ENCODE measurements around the gene DMPK.
"Not testable (repeated sequence)": the region's sequence is repeated elsewhere in the genome, so short reads cannot be mapped to it uniquely, and the experiment has no call there.

The DMPK gene

GRCh38 chr19:45733160-45733810 lies 49.0 kb downstream of the DMPK start, which contains the start of gene MEIOSIN:
TSS of gene MEIOSIN (plus strand) at chr19:45733439. CDS start at chr19:45735377, 1,938 bp downstream.
- DNase-seq: no peak

- peak; percentile 67 to 85 (median 78) for DNase-seq
Observed at GRCh38 chr19:45730368-45731288, 51.7 kb downstream of the DMPK start, which contains the start of gene FBXO46. TSS of gene FBXO46 (minus strand) at chr19:45730896. CDS start at chr19:45713495, 17,401 bp downstream.

GRCh38 chr19:45729800-45730290 lies 52.4 kb downstream of the DMPK start:
- DNase-seq: no peak

DNA sequence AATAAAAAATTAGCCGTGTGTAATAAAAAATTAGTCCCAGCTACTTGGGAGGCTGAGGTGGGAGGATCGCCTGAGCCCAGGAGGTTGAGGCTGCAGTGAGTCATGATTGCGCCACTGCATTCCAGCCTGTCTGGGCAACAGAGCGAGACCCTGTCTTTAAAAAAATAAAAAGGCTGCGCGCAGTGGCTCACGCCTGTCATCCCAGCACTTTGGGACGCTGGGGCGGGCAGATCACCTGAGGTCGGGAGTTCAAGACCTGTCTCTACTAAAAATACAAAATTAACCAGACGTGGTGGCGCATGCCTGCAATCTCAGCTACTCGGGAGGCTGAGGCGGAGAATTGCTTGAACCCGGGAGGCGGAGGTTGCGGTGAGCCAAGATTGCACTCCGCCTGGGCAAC lies 53.6 kb downstream of the DMPK start:
- DNase-seq: not testable (repeated sequence)

- not testable (repeated sequence) for DNase-seq
Observed at GRCh38 chr19:45720065-45720464, 62.2 kb downstream of the DMPK start.

All from activated naive CD4-positive, alpha-beta T cell (primary cell).